Skeletal muscle tissue (tissue), 4 donors: ENCODE results near the gene TEKTIP1. TPM values are rescaled to one million over a fixed set of nuclear protein-coding genes. Genes with fewer than 3 reads are reported as not detected.

Experiments
- H3K27ac ChIP-seq: one replicate; pipeline ENCODE4 v1.7.0; 2013; ENCODE audit warnings: mild to moderate bottlenecking, low read depth, low read length, inconsistent platforms
- H3K27me3 ChIP-seq, 3 donors: one replicate each; pipeline ENCODE4 v1.7.0; 2013; ENCODE audit warnings: low read length in 3 of 3; ENCODE audit not compliant: control insufficient read depth in 3 of 3, insufficient read depth in 3 of 3
- H3K36me3 ChIP-seq, 3 donors: one replicate each; pipeline ENCODE4 v1.7.0; 2013; ENCODE audit warnings: low read length in 3 of 3; ENCODE audit not compliant: control insufficient read depth in 3 of 3, insufficient read depth in 3 of 3
- H3K4me1 ChIP-seq, 3 donors: one replicate each; pipeline ENCODE4 v1.7.0; 2013; ENCODE audit warnings: low read length in 3 of 3, mild to moderate bottlenecking in 3 of 3; ENCODE audit not compliant: control insufficient read depth in 3 of 3, insufficient read depth in 3 of 3
- H3K4me3 ChIP-seq, 3 donors: one replicate each; pipeline ENCODE4 v1.7.0; 2013; ENCODE audit warnings: low read length in 3 of 3
- H3K9ac ChIP-seq, 3 donors: one replicate each; pipeline ENCODE4 v1.7.0; 2013; ENCODE audit warnings: low read length in 3 of 3, mild to moderate bottlenecking in 3 of 3, moderate library complexity in 2 of 3, low read depth in 1 of 3
- H3K9me3 ChIP-seq, 3 donors: one replicate each; pipeline ENCODE4 v1.7.0; 2013; ENCODE audit warnings: low read length in 3 of 3; ENCODE audit not compliant: control insufficient read depth in 3 of 3
- total RNA-seq: library from RNA; depleted of rRNA; stranded (reverse); fragments of >200 nt; gene quantifications from one replicate; pipeline ENCODE4 v1.2.3, GENCODE V29; 2014
- donor health status: Osteomylitis.

TEKTIP1 gene
- total RNA-seq, 1 donor from 2014 or later, result not detected

DNA sequence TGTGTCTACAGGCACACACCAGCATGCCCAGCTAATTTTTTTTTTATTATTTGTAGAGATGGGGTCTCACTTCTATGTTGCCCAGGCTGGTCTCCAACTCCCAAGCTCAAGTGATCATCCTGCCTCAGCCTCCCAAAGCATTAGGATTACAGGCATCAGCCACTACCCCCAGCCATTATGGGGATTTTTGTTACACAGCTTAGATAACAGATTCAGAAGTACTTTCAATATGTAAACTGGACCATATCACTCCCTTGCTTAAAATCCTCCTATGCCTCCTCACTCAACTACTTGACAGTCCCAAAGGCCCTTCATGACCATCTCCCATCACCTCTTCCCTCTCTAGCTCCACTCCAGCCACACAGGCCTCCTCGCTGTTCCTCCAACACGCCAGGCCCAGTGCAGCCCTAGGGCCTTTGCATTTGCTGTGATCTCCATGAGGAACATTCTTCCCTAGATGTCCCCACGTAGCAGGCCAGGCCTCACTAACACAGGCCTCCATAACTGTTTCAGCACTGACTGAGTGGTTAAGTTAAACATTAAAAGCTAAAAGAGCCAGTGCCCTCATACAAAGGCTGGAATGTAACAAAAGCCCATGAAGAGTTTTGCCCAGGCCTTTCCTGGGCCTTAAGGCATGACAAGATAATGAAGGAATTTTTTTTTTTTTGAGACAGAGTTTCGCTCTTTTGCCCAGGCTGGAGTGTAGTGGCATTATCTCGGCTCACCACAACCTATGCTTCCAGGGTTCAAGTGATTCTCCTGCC, 41.0 kb upstream of the TEKTIP1 start:
- no peaks in the 10 kb centered on the region for H3K27me3 ChIP-seq
- no peak overlapping the region for H3K27ac ChIP-seq
- H3K4me1 ChIP-seq, result peaks cover 12 to 21% (median 16%) of the 10 kb centered on the region in 3 donors
- H3K9me3 ChIP-seq, result no peaks in the 10 kb centered on the region
- no peak overlapping the region for H3K9ac ChIP-seq
- no peak overlapping the region for H3K4me3 ChIP-seq
- peaks cover 15 to 30% (median 29%) of the 10 kb centered on the region in 3 donors for H3K36me3 ChIP-seq

DNA sequence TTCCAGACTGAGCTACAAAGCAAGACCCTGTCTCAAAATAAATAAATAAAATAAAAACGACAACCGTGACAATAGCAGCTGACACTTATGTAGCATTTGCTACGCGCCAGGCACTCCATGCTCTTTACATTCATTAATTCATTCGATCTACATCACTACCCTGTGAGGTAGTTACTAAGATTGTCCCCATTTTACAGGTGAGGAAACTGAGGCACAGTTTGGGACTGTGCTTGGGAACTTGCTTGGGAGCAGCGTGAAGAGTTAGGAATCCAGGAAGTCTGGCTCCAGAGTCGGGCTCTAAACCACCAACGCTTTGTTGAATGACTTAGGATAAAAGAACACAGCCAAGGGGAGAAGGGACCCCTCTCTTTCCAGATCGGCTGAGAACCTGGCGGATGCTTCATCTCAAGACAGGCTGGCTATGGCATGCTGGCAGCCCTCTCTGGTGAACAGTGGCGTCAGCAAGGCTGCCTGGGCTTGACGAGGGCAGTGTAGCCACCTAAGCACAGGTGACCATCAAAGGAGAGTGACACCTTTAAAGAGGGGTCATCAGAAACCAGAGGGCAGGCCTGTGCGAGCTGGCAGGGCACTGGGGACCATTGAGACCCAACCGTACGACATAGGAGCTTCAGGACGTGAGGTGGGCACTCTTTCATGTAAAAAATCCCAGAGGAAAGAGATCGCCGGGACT, 39.1 kb upstream of the TEKTIP1 start:
- H3K27me3 ChIP-seq, result no peaks in the 10 kb centered on the region
- H3K36me3 ChIP-seq, result peaks cover 11 to 21% (median 18%) of the 10 kb centered on the region in 3 donors
- H3K9me3 ChIP-seq, result no peaks in the 10 kb centered on the region
- peak overlapping the region; percentile 98 to 100 (median 98) for H3K4me3 ChIP-seq
- peak overlapping the region; percentile 94 to 99 (median 99) for H3K9ac ChIP-seq
- H3K4me1 ChIP-seq, result peaks cover 12 to 21% (median 16%) of the 10 kb centered on the region in 3 donors
- H3K27ac ChIP-seq, result peak overlapping the region; percentile 94

DNA sequence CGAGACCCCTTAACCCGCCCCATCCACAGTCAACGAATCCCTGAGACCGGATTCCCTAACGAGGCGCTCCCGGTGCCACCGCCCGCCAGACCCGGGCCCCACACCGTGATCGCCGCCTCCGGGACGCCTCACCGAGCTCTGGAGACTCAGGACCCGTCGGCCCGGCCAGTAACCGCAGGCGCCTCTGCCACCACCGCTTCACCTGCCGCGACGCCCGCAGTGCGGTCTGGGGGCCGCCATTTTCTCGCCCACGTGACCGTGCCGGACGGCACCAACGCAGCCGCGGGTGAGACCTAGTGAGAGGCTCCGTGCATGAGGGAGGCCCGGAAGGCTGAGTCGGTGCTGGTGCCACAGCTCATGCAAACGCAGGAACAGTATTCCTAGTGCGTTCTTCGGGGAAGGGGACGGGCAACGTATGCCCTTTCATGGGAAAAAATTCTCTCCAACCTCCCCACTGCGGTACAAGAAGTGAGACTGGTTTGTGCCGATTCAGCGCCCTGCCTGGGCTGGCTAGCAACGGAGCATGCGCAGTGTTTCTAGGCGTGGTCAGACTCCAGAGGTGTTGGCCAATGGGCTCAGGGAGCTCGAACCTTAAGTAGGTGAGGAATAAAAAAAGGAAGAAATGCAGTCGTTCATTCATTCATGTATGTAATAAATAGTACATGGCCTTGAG, 38.4 kb upstream of the TEKTIP1 start, which contains the start of gene DOHH:
Gene DOHH (minus strand): TSS at position 246 of the 673 bp plus-strand sequence. CDS start 3,860 bp downstream, outside the sequence.
- peak within 1 kb of the TSS; percentile 98 to 100 (median 98) for H3K4me3 ChIP-seq
- H3K4me1 ChIP-seq, result peaks cover 15 to 25% (median 18%) of the 10 kb centered on the region in 3 donors
- H3K36me3 ChIP-seq, result peaks cover 8 to 16% (median 14%) of the 10 kb centered on the region in 3 donors
- peak within 1 kb of the TSS; percentile 94 for H3K27ac ChIP-seq
- no peaks in the 10 kb centered on the region for H3K27me3 ChIP-seq
- no peaks in the 10 kb centered on the region for H3K9me3 ChIP-seq
- H3K9ac ChIP-seq, result peak within 1 kb of the TSS; percentile 94 to 99 (median 99)

DNA sequence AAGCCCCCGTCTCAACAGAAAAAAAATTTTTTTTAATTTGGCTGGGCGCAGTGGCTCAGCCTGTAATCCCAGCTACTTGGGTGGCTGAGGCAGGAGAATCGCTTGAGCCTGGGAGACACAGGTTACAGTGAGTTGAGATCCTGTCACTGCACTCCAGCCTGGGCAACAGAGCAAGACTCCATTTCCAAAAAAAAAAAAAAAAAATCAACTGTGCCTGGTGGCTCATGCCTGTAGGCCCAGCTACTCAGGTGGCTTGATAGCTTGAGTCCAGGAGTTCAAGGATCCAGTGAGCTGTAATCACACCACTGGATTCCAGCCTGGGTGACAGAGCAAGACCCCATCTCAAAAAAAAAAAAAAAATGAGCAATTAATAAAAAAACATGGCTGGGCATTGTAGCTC, 37.2 kb upstream of the TEKTIP1 start:
- H3K27ac ChIP-seq, result no peak overlapping the region
- no peaks in the 10 kb centered on the region for H3K27me3 ChIP-seq
- no peak overlapping the region for H3K9ac ChIP-seq
- peaks cover 0 to 7% (median 5%) of the 10 kb centered on the region in 3 donors for H3K36me3 ChIP-seq
- no peak overlapping the region for H3K4me3 ChIP-seq
- H3K4me1 ChIP-seq, result peaks cover 17 to 29% (median 22%) of the 10 kb centered on the region in 3 donors
- no peaks in the 10 kb centered on the region for H3K9me3 ChIP-seq

DNA sequence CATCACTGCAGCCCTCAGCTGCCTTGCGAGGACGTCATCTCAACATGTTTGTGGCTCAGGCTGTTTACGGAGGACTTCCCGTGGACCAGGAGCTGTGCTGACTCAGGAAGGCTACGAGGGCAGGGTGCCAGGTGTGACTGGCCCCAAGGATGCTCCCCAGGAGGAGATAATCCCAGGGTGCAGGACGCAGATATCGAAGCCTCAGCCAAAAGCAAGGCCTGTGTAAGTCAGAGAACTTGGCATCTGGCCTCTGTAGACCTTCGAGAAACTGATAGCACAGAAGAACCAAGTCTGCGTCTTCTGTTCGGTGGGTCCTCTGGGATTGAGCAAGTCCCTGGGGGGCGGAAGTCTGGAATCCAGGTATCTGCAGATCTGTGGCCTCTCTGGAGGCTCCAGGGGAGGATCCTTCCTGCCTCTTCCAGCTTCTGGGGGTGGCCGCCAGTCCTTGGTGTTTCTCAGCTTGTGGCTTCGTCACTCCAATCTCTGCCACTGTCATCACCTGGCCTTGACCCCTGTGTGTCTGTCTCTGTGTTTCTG, 35.9 kb upstream of the TEKTIP1 start:
- peaks cover 25 to 40% (median 32%) of the 10 kb centered on the region in 3 donors for H3K4me1 ChIP-seq
- H3K9me3 ChIP-seq, result no peaks in the 10 kb centered on the region
- H3K36me3 ChIP-seq, result peaks cover 0 to 1% (median 0%) of the 10 kb centered on the region in 3 donors
- H3K4me3 ChIP-seq, result no peak overlapping the region
- no peaks in the 10 kb centered on the region for H3K27me3 ChIP-seq
- no peak overlapping the region for H3K9ac ChIP-seq
- H3K27ac ChIP-seq, result no peak overlapping the region

DNA sequence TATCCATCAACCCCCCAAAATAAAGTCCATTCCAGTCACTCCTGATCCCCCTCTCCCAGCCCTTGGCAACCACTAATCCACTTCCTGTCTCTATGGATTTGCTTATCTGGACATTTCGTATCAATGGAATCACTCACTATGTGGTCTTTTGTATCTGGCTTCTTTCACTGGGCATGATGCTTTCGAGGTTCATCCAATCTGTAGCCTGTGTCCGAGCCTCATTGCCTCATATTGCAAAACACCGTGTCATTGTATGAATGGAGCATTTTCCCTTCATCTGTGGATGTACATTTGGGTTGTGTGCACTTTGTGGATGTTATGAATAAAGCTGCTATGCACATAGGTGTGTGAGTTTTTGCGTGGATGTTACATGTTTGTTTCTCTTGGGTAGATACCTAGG, 34.2 kb upstream of the TEKTIP1 start:
- Histone ChIP-seq H3K27ac (no peak overlapping the region), H3K27me3 (no peaks in the 10 kb centered on the region), H3K36me3 (peaks cover 0 to 6% (median 2%) of the 10 kb centered on the region in 3 donors), H3K4me3 (no peak overlapping the region), H3K9ac (no peak overlapping the region), H3K4me1 (peaks cover 17 to 39% (median 25%) of the 10 kb centered on the region in 3 donors), H3K9me3 (no peaks in the 10 kb centered on the region)

DNA sequence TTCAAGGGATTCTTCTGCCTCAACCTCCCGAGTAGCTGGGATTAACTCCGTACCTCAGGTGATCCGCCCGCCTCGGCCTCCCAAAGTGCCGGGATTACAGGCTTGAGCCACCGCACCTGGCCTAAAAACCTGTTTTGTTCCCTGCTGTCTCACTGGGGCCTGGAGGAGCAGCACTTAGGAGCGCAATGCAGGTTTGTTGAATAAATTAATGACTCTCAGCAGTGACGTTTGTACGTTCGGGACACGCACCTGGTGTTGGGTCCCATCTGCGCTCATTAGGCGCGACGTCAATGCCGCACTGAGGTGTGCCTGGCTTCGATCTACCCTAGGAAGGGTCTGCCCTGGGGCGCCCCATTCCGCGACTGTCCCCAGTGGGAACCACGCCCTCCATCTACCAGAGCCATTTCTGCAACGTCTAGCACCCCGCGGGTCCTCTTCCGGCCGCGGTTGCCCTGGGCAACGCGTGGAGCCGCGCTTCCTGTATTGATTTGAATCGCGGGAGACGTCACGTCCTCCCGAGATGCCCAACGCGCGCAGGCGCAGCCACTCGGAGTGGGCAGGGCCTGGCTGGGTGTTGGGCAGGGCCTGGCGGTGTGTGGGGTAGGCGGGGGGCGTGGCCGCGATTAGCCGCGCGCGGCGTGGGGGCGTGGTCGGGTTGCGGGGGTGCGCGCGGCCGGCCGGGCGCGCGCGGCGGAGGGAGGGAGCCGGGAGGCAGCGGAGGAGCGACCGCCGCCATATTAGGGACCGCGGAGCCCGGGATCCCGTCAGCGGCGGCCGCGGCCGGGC, 33.2 kb upstream of the TEKTIP1 start, which contains the start of gene FZR1:
Gene FZR1 (plus strand): TSS at position 714 of the 786 bp plus-strand sequence. CDS start 16,679 bp downstream, outside the sequence.
- Histone ChIP-seq H3K9me3 (no peaks in the 10 kb centered on the region), H3K9ac (peak within 1 kb of the TSS; percentile 77 to 90 (median 89)), H3K27ac (peak within 1 kb of the TSS; percentile 79), H3K4me1 (peaks cover 13 to 35% (median 20%) of the 10 kb centered on the region in 3 donors), H3K36me3 (peaks cover 2 to 8% (median 6%) of the 10 kb centered on the region in 3 donors), H3K4me3 (peak within 1 kb of the TSS; percentile 96 to 98 (median 98)), H3K27me3 (no peaks in the 10 kb centered on the region)

DNA sequence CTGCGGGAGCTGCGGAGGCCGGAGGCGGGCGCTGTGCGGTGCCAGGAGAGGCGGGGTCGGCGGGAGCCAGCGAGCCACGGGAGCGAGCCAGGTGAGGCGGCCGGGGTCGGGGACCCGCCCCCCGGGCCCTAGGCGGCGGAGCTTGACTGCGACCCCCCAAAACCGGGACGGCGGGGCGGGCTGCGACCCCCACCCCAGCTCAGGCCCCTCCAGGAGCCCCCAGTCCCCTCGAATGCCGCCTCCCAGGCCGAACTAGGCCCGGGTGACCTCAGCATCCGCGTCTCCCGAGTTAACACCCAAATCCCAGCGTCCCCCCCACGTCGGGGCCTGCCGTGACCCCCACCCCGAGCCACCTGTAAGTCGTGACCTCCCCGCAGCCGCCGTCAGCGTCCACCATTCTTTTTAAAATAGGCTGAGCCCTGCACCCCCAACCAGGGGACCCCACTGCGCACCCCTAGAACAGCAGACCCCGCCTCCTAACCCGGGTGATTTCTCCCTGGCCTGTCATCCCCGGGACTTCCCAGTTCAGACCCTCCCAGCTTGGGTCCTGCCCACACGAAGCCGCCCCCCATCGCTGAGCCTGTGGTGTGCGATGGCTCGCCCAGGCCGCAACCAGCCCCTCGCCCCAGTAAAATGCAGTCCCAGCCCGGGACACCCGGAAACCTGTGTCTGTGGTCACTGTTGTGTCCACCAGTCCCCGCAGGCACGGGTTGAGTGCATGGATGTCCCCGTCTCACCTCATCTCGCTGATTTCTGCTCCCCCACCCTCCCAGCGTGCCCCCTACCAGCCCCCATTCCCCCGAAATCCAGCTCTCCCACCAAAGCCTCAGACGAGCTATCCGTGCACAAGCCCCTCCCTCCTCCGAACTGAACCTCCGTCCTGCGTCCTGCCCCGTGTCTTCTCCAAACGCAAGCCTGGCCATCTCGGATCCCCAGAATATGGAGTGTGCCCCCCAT, 32.3 kb upstream of the TEKTIP1 start:
- H3K36me3 ChIP-seq, result peaks cover 2 to 8% (median 8%) of the 10 kb centered on the region in 3 donors
- peaks cover 13 to 34% (median 16%) of the 10 kb centered on the region in 3 donors for H3K4me1 ChIP-seq
- H3K9me3 ChIP-seq, result no peaks in the 10 kb centered on the region
- peak overlapping the region; percentile 77 to 90 (median 89) for H3K9ac ChIP-seq
- H3K27me3 ChIP-seq, result no peaks in the 10 kb centered on the region
- H3K27ac ChIP-seq, result peak overlapping the region; percentile 79
- peak overlapping the region; percentile 75 to 87 (median 84) for H3K4me3 ChIP-seq
